Dedifferentiated amniotic fluid mesenchymal stem cell (primary cell): ENCODE results near the gene SFI1.

ENCODE experiments used
- DNase-seq: peaks from one replicate; pipeline ENCODE4 v3.0.0-alpha.2; 2016; ENCODE audit errors: extremely low spot score

SFI1 gene

DNA sequence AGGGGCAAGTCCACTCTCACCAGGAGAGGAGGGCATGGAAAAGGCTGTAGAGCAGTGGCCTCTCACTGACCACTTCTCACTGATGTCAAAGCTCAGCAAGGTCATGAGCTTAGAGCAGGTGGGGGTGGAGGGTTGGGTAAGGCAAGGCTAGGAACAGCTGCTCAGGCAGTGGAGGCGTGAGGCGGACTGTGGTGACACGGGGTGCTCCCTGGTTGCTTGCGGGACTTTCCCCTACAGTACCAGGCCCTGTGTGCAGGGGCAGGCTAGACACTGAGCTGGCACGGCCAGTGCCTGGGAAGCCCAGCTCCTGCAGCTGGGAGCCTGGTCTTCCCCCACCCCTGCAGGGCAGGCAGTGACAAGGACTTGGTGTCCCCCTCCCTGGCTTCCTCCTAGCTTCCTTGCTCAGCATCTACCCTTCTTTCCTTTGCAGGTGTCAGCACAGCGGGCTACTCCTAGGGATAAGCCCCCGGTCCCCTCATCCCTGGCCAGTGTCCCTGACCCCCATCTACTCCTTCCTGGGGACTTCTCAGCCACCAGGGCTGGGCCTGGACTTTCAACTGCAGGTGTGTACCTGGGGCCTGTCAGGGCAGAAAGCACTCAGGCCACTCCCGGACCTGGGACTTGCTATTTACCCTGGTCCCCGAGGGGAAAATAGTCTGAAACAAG lies 120.1 kb downstream of the SFI1 start:
- no peak for DNase-seq

DNA sequence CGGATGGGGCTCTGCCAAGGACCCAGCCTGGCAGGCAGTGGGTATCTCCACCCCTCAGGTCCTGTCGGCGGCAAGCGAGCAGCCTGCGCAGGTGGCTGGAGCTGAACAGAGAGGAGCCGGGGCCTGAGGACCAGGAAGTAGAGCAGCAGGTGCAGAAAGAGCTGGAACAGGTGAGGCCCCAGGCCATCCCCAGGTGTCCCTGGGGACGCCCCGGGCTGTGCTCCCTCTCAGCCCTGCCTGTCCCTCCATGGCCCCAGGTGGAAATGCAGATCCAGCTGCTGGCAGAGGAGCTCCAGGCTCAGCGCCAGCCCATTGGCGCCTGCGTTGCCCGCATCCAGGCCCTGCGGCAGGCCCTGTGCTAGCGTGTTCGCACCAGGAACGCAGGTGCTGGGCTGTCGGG lies 121.7 kb downstream of the SFI1 start:
- no peak for DNase-seq

DNA sequence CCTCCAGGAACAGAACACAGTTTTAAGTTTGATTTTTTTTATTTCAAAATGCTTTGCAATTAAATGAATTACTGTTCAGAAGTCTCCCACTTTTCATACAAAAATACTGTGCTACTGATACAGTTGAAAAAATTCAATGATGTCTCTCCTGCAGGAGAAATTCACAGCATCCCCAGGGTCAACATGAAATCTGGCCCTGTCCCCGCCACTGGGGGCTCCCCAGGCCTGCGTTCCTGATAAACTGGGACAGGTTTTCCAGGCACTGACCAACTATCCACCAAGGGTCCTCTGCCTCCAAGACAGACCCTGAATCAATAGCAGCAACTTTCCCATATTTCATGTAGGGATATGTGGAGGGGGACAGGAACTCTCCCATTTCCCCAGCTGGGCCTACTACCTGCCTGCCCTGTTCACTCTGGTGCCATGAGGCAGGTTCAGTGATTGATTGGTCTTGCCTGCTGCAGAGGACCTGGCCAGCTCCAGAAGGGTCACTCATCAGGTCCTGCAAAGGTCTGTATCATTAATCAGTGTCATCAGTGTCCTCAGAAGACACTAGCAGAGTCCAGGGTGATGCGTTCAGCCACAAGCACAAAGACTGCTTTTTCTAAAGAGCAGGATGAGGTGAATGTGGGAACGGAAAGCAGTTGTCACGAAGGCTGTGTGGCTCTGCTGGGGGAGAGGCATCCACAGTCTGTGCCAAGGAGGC lies 122.3 kb downstream of the SFI1 start:
- no peak for DNase-seq

DNA sequence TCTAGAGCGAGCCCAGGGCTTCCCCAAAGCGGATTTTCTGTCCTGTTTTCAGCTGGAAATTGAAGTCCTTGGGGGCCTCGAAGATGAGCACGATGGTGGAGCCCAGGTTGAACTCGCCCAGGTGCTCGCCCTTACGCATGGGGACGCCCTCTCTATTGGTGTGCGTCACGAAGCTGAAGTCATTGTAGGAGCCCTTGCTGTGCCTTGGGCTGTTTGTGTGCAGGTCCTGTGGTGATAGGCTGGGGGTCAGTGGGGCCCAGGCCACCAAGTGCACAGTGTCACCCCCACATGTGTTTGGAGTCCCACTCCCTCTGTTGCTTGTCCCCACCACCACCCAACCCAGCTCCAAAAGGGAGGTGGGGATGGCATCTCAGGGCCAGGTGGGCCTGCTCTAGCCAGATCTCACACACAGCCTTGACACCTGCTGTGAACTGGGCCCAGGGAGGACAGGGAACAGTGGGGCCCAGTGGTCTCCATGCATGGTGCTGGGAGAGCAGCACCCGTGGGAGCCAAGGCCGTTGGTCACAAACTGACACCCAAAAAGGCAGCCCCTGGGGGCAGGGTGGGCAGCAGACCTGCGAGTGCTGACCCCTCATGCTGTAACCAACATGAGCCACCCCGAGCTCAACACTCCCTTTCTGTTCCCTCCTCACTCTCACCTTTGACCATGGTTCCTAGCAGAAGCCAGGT lies 123.4 kb downstream of the SFI1 start:
- DNase-seq, result no peak

DNA sequence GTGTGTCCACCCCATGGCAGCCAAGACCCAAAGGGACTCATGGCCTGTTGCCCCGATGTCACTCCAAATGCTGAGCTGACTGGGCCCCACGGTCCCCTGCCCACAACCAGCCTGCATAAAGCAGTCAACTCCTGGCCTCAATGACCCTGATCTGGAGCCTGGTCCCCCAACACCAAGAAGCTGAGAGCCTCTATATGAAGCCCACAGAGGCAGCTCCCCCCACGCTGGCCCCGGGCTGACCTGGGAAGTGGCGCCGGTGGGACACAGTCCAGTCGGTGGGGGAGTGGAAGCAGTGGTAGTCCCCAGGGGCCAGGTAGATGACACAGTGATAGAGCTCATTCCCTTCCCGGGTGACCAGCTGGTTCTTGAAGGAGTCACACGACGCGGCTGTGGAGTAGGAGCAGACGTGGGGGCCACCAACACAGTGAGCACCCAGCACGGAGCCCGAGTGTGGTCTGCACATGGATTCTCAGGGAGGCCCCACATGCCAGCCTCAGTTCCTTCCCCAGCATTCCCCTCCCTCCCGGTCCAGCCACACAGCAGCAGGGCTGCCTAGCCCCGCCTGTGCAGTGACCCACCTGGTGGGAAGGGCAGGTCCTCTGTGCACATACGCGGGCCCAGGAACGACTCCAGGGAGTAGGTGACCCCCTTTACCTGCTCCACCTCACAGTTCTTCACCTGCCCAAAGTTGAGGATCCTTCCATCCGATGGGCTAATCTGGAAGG lies 124.6 kb downstream of the SFI1 start:
- DNase-seq, result no peak

DNA sequence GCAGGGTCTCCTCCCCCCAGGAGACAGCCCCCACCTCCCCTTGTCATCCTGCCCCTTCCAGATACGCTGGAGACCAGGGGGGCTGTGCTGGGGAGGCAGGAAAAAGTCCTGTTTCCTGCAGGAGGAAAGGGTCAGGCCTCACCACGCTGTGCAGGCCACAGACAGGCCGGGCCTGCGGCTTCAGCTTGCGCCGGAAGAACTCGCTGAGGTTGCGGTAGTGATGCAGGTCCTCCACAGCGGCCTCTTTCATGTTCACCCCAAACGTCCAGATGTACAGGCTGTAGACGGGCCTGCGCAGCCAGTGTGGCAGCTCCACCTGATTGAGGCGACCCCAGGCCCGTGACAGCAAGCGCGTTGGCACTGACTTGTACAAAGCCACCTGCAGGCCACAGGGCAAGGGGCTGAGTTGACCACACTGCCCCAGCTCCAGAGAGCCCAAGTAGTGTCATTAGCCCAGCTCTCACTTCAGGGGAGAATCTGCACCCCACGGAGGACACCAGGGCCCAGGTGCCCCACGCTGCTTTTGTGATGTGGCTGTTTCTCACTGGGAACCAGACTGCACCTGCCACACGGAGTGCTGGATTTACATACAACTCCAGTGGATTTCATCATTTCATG lies 125.3 kb downstream of the SFI1 start:
- no peak for DNase-seq

DNA sequence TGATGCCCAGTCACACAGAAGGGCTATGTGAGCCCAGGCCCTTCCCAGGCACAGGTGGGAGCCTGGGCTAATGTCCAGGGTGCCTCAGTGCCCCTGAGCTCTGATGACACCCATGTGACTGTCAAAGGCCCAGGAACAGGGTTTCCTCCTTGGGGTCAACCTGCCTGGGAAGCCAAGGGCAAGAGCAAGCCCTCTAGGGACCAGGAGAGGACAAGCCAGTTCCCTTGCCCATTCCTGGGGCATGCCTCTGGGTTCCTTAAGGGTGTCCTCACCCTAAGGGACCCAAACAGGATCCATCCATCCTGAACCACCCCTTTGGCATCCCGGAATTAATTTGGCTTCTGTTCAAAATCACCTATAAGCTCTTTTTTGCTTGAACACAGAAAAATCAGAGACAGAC lies 126.6 kb downstream of the SFI1 start:
- no peak for DNase-seq

DNA sequence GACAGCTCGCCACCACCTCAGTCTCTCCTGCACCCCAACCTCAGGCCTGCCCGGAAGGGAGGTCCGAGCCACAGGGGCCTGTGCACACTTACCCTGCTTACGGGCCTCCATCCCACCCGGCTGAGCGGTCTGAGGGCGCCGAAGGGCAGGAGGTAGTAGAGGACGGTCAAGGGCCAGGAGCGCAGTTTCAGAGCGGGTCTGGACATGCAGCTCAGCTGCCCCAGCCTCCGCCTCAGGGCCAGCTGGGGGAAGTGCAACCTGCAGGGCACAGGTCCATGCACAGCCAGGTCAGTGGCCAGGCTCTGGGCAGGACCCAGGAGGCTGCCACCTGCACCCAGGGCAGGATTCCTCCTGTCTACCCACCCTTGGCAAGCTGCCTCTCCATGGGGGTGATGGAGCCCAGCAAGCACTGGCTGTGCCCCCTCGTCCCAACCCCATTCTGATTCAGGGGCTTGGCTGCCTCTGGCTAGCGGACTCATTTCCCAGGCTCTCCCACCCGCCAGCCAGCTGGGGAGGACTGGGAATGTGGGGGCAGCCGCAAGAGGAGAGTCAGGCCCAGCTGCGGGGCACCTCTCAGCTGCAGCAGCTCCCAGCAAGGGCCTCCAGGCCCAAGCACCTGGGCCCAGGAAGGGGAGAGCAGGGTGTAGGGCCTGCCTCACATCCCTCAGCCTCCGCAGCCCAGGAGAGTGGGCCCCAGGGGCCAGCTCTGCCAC lies 127.4 kb downstream of the SFI1 start:
- DNase-seq, result no peak

DNA sequence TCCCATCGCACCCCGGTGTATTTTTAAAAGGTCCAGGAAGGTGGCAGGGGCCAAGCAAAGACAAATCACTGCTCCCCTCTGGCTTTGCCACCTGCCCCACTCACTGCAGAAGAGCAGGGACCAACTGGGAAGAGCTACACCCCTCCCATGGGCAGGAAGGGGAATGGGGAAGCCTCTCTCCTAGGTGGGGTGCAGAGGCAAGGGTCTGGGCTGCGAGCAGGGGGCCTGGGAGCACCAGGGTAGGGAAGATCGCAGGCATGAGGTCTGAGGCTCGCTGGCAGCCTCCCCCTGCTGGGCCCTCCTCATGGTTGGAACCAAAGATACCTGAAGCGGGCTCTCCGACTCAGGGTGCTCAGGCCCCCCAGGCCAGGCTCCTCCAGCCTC lies 128.9 kb downstream of the SFI1 start:
- no peak for DNase-seq

DNA sequence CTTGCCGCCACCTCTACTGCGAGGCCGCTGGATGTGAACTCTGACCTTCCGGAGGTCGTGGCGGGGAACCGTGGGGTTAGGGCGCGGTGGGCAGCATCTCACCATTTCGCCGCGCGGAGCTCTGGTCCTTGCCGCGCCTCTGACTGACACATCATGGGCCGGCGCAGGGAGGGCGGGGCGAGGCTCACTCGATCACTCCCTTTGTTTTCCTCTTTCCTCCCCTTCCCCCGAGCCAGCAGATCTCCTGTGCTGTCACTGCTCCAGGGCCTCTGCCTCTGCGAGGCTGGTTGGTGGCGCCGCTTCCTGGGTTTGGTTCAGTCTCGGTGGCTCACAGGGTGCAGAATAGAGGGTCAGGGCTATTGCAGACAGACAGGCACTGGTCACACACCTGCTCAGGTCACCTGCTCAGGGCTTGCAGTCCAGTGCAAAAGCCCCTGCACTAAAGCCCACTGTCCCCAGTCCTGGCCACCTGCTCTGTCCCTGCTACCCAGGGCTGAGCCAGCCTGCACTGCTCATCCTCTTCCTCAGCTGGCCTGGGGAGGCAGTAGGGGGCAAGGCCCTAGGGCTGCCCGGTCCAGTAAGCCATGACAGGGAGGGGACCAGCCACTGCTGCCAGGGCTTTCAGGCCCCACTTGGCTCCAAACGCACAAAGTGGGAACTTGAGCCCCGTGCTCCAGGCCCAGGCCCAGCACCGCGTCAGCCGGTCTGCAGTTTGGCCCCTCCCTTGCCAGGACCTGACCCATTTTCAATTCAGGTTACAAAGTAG lies 129.5 kb downstream of the SFI1 start:
- DNase-seq, result no peak

DNA sequence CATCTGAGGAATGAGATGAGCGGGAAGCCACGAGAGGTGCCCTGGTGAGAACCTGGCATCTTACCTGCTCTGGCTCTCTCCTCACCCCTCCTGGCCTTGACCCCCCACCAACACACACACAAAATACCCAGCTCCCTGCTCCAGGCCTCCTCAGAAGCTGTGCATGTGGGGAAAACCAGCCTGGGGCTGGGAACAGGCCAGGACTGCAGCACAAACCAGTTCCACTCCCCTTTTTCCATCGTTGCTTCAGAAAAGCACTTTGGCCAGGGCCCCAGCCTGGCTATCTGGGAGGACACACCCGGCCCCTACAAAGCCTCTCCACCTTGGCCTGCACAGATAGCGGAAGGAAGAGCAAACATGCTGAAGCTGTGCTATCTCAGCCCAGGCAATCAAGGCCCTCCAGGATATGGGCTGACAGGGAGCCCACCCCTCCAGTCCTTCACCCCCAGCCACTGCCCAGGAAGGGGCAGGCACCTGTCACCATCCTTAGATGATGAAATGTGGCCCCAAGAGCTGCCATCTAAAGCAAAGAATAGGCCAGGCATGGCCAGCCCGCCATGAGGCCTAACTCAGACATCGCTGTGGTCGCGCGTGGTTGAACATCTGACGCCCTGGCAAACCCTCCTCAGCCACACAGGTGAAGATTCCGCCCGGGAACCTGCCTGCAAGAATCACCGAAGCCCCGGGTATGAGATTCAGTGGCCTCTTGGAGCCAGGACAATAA lies 130.3 kb downstream of the SFI1 start:
- no peak for DNase-seq

DNA sequence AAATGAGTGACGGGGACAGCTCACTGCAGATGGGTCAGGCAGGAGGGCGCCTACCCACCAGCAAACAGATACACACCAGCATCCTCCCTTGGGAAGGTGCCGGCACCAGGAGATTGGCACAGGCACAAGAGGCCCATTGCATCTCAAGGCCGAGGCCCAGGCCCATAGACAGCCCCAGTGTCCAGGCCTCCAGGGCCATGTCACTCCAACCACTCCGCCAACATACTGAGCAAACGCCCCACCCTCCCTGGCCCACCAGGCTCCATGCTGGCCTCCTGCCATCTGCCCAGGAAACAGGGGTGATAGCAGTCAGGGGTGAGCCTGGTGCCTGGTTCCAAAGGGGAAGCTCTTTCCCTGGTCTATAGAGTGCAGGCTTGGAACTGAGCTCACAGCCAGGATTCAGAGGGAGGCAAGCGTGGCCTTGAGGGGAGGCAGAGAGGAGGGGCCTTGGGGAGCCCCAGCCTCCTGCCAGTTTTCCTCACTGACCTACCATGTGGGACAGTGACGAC lies 130.9 kb downstream of the SFI1 start:
- DNase-seq, result no peak

DNA sequence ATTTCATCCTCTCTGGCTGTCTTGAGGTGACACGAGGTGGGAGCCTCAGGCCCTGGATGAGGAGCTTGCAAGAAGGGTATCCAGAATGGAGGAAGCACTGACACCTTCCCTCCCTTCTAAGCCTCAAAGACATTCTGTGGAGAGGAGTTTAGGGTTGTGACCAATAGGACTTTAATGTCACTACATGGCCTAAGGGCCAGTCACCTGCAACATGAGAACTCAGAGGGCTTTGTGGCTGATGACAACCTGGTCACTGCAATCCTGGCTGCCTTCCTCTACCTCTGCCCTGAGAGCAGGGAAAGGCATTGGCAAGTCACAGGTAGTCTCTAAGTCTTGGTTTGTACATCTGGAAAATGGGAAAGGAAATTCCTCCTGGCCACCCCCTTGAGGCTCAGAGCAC lies 132.0 kb downstream of the SFI1 start:
- no peak for DNase-seq

DNA sequence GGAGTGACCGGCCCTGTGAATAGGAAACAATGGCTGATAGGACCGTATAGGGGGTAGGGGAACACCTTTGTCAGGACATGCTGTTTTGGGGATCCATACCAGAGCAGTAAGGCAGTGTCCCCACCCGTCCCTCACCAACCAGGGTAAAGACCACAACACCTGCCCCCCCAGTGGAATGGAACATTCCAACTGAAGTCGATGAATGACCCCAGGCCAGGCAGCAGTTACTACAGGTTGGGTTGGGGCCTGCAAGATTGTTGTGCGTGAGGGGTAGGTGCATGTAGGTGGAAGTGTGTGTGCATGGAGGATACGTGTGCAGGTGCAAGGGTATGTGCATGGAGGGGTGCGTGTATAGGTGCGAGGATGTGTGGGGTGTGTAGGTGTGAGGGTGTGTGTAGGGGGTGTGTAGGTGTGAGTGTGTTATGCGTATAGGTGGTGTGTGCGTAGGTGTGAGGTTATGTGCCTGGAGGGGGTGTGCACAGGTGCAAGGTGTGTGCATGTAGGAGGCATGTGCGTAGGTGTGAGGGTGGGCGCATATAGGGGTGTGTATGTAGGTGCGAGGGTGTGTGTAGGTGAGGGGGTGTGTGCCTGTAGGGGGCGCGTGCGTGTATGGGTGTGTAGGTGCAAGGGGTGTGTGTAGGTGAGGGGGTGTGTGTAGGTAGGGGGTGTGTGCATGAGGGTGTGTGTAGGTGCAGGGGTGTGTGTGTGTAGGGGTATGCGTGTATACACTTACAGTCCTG lies 132.8 kb downstream of the SFI1 start:
- DNase-seq, result no peak

DNA sequence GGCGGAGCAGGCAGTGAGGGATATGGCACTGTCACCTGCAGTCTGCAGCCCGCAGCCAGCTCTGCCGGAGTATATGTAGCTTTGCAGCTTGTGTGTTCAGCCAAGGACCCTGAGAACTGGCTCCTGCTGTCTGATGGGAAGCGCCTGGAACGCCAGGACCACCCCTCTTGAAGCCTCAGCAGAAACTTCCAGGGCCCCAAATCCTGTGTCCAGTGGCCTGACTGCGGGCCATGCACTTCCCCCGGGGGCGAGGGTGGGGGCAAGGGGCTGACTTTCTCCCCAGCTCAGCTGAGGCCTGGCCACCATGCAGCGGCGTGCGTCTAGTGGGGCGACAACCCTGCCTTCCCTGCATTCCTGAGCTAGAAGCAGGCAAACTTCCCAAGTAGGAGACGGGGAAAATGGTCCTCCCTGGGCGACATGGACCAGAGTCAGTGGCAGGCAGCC lies 133.4 kb downstream of the SFI1 start:
- no peak for DNase-seq

DNA sequence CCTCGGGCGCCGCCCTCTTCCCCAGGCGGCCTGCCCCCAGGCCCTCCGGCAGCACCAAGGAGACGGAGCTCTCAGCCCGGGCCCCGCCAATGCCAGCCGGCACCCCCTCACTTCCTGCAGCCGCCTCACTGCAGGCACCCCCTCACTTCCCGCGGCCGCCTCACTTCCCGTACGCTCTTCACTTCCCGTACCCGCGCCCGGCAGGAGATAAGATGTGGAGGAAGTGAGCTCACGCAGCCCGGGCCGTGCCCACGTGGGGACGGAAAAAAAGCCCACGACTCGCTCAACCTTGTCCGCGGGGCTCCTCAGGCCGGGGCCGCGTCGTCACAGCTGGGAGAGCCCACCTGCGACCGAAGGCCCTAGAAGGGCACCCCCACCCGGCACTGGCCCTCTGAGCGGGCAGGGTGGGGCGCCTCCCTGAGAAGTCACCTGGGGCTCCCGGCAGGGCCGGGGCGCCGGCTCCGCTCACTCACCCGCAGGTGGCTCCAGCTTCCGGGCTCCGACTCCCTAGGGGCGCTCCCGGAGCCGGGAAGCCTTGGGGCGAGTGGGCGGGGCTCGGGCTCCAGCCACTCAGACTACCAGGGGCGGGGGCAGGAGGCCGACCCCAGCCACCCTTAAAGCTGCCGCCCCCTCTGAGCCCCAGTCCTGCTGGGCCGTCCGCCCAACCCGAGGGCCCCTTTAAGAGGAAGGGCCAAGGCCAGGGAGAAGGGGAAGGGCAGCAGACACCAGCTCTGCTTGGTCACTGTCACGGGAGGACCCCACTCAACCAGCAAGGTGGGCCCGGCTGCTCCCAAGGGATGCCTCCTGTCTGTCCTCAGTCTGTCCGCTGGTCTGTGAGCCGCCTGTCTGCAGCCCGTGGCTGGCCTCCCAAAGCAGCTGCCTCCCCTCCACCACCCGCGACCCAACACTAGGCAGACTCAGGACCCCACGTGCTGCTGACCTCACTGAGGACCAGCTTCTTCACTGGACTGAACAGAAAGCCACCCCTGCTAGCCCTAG lies 134.3 kb downstream of the SFI1 start:
- peak; percentile 22 for DNase-seq

DNA sequence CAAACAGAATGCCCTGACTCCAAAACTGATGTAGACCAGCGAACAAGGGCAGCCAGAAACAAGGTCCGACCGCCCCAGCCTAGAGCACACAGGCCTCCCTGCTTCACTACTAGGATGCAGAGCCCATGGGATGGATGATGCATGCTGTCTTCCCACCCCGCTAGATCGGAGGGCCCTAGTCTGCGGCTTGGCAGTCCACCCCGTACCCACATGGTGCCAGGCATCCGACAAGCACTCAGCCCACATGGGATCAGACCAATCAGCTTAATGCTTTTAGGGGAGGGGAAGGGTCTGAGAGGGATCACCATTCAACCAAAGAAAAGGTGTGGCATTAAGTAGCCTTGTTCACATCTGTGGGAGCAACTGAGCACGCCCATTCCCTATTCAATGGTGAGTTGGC lies 135.1 kb downstream of the SFI1 start:
- DNase-seq, result no peak
